Rectal smooth muscle tissue (tissue), 1 donor: Measurements from ENCODE around the gene WNT7A.

Experiments
- H3K27ac ChIP-seq: one replicate; pipeline ENCODE4 v1.7.0; 2013; ENCODE audit warnings: low read depth, low read length, inconsistent platforms
- H3K27me3 ChIP-seq: one replicate; pipeline ENCODE4 v1.7.0; 2013; ENCODE audit warnings: low read length; ENCODE audit not compliant: control insufficient read depth, insufficient read depth
- H3K36me3 ChIP-seq: one replicate; pipeline ENCODE4 v1.7.0; 2013; ENCODE audit warnings: low read length; ENCODE audit not compliant: control insufficient read depth, insufficient read depth
- H3K4me1 ChIP-seq: one replicate; pipeline ENCODE4 v1.7.0; 2013; ENCODE audit warnings: low read length; ENCODE audit not compliant: control insufficient read depth, insufficient read depth
- H3K4me3 ChIP-seq: one replicate; pipeline ENCODE4 v1.7.0; 2013; ENCODE audit warnings: low read length
- H3K9ac ChIP-seq: one replicate; pipeline ENCODE4 v1.7.0; 2013; ENCODE audit warnings: low read length

Gene WNT7A

DNA sequence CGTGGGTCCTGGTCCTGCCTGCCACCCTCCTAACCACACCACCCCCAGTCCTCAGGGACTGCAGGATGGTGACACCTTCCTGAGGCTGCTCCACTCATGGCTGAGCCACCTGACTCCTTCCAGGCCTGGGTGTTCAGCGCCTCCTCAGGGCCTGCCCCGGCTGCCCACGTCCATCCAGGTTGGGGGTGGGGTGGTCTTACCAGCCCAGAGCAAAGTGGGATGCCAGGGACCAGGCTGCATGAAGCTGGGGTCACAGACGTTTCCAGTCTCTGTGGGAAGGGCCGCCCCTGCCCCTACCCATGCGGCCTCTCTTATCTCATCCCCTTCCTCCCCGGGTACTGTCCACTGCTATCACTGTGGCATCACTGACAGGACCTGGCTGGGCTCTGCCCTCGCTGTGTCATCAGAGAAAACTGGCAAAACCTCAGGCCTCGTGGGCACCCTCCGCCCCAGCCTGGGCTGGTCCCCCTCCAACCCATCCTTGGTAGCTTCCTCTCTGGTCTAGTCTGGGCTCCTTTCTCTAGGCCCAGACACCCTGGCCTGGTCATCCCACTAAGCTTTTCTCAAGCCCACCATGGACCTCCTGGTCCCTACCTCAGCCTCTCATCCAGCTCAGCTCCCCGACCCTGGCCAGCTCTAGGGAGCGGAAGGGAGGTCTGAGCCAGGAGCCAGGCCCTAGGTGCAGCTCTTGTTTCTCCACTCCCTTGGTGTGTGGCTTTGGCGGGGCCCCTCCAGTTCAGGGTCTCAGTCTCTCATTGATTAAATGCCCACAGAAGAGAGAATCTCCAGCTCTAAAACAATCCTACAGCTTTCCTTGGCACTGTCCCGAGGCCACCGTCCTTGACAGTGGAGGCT, 32.9 kb downstream of the WNT7A start:
- Histone ChIP-seq H3K9ac (no peak overlapping the region), H3K4me3 (no peak overlapping the region), H3K27me3 (no peaks in the 10 kb centered on the region), H3K36me3 (no peaks in the 10 kb centered on the region), H3K27ac (no peak overlapping the region), H3K4me1 (no peaks in the 10 kb centered on the region)

DNA sequence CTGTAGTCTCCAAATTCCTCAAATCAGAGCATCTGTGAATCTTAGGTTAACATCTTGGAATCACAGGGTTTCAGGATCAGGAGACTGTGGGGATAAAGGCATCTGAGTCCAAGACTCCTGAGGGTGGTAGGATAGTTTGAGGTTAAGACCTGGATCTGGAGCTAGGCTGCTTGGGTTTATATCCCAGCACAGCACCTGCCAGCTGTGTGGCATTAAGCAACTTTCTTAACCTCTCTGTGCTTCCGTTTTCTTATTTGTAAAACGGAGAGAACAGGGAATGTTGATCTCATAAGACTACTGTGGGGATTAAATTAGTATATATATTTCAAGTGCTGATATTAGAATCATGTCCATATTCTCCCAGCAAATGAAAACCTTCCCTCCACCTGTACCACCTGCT, 33.6 kb downstream of the WNT7A start:
- H3K4me1 ChIP-seq, result no peaks in the 10 kb centered on the region
- no peaks in the 10 kb centered on the region for H3K36me3 ChIP-seq
- no peak overlapping the region for H3K27ac ChIP-seq
- no peak overlapping the region for H3K9ac ChIP-seq
- no peaks in the 10 kb centered on the region for H3K27me3 ChIP-seq
- H3K4me3 ChIP-seq, result no peak overlapping the region

DNA sequence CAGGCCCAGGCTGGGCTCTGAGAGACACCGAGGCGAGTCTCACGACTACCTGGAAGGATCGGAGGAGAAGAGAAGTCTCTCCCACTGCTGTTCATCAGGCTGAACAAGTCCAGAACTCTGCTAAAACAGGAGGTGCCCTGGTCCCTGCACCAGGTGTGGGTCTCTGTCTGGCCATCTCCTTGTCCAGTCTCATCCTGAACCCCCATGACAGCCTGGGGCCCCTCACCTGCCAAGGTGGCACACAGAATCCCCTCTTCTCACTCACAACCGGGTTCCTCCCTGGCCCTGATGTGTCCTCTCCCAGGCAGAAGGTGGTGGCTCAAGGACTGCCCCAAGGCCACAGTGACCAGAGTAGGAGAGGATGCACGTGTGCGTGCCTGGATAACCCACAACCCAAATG, 34.1 kb downstream of the WNT7A start:
- Histone ChIP-seq H3K27ac (no peak overlapping the region), H3K4me3 (no peak overlapping the region), H3K9ac (no peak overlapping the region), H3K36me3 (no peaks in the 10 kb centered on the region), H3K27me3 (no peaks in the 10 kb centered on the region), H3K4me1 (no peaks in the 10 kb centered on the region)

DNA sequence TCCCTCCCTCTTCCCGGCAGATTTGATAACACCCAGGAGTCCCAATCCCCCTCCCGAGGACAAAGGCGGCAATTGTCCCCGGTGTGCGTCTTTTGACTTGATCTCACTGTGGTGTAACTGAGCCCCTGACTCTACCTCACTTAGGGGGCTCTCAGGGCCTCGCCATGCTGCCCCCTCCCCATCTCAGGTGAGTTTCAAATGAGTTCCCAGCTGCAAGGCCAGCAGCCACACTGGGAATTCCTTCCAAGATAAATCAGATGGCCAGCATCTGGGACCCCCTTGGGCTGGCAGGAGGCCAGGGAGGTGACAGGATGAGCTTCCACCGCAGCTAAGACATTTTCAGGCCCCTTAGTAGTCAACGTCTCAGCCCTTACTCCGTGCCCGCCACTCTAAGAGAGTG, 35.0 kb downstream of the WNT7A start:
- Histone ChIP-seq H3K27me3 (no peaks in the 10 kb centered on the region), H3K9ac (no peak overlapping the region), H3K4me1 (no peaks in the 10 kb centered on the region), H3K4me3 (no peak overlapping the region), H3K27ac (no peak overlapping the region), H3K36me3 (no peaks in the 10 kb centered on the region)

DNA sequence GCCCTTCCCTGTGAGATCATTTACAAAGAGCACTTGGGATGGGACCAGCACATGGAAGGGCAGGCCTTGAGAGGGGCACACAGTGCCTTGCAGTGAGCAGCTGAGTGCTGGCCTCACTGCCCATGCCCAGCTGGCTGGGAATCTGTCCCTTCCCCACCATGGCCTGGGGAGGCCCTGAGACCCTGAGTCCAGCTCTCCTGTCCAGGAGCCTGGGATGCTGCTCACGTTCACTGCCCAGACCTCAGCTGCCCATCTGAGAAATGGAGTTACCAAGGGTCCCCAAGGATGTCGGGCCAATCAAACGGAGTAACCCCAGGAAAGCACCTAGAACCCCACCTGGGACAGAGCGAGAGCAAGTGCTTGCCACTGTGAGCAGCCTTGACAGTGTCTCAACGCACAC, 35.6 kb downstream of the WNT7A start:
- H3K27me3 ChIP-seq, result no peaks in the 10 kb centered on the region

DNA sequence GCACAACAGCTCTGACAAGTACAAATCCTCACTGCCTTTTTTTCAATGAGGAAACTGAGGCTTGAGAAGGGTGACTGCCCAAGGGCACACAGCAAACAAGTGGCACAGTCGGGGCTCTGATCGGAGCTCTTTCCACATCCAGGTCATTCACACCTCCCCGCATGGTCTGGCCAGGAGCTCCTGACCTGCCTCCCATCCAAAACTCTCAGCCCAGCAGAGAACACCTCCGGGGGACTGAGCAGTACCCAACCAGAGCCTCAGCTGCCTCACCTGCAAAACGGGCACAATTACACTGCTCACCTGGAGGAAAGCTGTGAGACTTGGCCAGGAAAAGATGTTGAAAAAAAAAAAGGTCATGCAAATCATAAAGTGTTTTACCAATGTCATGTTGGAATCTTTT, 36.5 kb downstream of the WNT7A start:
- Histone ChIP-seq H3K9ac (no peak overlapping the region), H3K27ac (no peak overlapping the region), H3K4me3 (no peak overlapping the region), H3K27me3 (no peaks in the 10 kb centered on the region), H3K36me3 (no peaks in the 10 kb centered on the region), H3K4me1 (no peaks in the 10 kb centered on the region)

More for the DNA sequence above, 35.6 kb downstream of the WNT7A start:
- H3K36me3 ChIP-seq, result no peaks in the 10 kb centered on the region
- no peaks in the 10 kb centered on the region for H3K4me1 ChIP-seq
- H3K9ac ChIP-seq, result no peak overlapping the region
- H3K27ac ChIP-seq, result no peak overlapping the region
- no peak overlapping the region for H3K4me3 ChIP-seq

DNA sequence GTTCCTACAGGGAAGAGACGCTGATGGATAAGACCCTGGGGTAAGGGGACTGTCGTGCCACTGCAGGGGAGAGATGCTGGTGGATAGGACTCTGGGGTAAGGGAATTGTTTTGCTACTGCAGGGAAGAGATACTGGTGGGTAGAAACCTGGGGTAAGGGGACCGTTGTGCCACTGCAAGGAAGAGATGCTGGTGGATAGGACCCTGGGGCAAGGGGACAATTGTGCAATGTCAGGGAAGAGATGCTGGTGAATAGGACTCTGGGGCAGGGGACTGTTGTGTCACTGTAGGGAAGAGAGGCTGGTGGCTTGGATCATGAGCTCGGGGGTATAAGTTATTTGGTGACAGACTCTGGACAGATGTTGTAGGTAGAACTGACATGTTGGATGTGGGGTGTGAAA, 37.6 kb downstream of the WNT7A start:
- H3K4me1 ChIP-seq, result no peaks in the 10 kb centered on the region
- no peaks in the 10 kb centered on the region for H3K27me3 ChIP-seq
- H3K36me3 ChIP-seq, result no peaks in the 10 kb centered on the region
- H3K4me3 ChIP-seq, result no peak overlapping the region
- no peak overlapping the region for H3K27ac ChIP-seq
- H3K9ac ChIP-seq, result no peak overlapping the region

DNA sequence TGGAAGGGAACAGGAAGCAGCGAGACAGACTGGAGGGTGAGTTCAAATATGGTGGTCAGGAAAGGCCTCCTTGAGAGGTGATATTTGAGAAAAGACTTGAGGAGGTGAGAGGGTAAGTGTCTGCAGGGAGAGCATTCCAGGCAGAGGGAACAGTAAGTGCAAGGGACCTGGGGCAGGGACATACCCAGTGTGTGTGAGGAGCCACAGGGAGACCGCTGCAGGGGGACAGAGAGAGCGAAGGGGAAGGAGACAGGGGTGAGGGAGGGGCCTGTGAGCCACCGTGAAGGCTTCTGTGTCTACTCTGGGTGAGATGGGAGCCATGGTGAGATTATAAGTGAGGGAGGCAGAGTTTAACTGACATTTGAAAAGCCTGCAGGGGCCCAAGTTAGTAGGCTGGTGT, 38.0 kb downstream of the WNT7A start:
- Histone ChIP-seq H3K9ac (no peak overlapping the region), H3K4me1 (no peaks in the 10 kb centered on the region), H3K4me3 (no peak overlapping the region), H3K27me3 (no peaks in the 10 kb centered on the region), H3K27ac (no peak overlapping the region), H3K36me3 (no peaks in the 10 kb centered on the region)

DNA sequence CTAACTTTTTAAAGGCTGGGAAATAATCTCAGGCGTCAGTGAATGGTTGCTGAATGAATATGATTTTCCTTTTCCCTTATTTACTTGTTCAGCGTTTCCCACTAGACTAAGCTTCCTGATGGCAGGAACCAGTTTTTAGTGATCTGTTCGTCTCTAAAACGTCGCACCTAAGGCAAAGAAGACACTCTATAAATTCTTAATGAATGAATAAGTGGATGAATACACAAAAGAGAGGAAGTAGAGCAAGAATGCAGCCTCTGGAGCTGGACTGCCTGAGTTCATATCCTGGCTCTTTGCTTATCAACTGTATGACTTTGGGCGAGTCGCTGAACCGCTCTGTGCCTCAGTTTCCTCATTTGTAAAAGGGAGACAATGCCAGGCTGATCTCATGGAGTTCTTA, 38.7 kb downstream of the WNT7A start:
- Histone ChIP-seq H3K36me3 (no peaks in the 10 kb centered on the region), H3K27me3 (no peaks in the 10 kb centered on the region), H3K27ac (no peak overlapping the region), H3K9ac (no peak overlapping the region), H3K4me3 (no peak overlapping the region), H3K4me1 (no peaks in the 10 kb centered on the region)

DNA sequence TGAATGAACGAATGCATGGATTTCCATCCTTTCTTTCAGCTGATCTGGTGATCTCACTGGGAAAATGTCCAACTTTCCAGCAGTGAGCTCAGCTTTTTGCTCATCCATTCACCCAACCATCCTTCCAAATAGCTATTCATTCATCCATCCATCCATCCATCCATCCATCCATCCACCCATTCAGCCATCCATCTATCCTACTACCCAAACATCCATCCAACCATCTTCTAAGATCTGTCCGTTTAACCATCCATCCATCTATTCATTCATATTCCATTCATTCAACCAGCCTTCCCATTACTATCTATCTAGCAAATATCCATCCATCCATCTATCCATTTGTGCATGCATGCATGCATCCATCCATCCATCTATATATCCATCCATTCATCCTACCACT, 39.4 kb downstream of the WNT7A start:
- no peaks in the 10 kb centered on the region for H3K27me3 ChIP-seq
- H3K9ac ChIP-seq, result no peak overlapping the region
- no peaks in the 10 kb centered on the region for H3K36me3 ChIP-seq
- H3K4me3 ChIP-seq, result no peak overlapping the region
- no peaks in the 10 kb centered on the region for H3K4me1 ChIP-seq
- H3K27ac ChIP-seq, result no peak overlapping the region

DNA sequence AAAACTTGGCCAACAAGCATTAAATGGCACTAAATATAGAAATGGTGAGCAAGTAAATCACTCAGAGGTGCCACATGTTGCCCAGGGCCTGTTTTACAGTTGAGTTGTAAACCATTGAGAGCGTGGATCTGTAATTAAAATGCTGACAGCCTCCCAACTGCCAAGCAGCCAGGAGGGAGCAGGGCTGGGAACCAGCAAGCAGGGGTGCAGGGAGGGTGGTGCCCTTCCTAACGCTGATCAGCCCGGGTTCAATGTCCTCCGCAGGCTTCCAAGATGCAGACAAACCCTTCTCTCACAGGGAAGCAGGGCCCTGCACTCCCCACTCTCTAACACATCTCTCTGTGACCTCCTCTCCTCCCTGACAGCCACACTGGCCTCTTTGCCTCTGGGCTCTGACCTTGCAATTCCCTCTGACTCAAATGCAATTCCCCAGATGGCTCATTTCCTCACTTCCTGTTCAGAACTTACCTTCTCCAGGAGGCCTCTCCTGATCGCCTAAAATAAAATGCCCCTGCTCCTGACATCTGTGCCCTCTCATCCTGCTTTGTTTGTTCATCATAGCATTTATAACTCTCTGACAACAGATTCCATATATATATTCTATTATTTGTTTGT, 40.0 kb downstream of the WNT7A start:
- no peaks in the 10 kb centered on the region for H3K36me3 ChIP-seq
- no peak overlapping the region for H3K4me3 ChIP-seq
- no peaks in the 10 kb centered on the region for H3K4me1 ChIP-seq
- no peak overlapping the region for H3K9ac ChIP-seq
- no peak overlapping the region for H3K27ac ChIP-seq
- no peaks in the 10 kb centered on the region for H3K27me3 ChIP-seq

DNA sequence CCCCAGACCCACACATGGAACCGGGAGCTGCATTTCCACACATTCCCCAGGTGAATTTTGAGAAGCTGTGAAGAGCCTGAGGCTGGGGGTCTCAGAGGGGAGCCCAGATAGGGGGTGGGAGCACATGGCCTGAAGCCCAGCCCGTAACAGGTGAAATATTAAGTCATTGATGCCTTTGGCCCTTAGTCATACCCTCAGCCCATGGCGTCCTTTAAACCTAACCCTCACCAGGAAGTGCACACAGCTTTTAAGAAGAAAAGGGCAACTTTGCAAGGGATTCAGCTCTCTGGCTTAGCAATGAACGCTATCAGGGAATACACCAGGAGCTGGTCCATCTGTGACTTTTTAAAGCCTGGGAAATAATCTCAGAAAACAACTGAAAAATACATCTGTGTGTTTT, 40.6 kb downstream of the WNT7A start:
- H3K36me3 ChIP-seq, result no peaks in the 10 kb centered on the region
- H3K4me1 ChIP-seq, result no peaks in the 10 kb centered on the region
- H3K9ac ChIP-seq, result no peak overlapping the region
- no peak overlapping the region for H3K4me3 ChIP-seq
- no peaks in the 10 kb centered on the region for H3K27me3 ChIP-seq
- H3K27ac ChIP-seq, result no peak overlapping the region

DNA sequence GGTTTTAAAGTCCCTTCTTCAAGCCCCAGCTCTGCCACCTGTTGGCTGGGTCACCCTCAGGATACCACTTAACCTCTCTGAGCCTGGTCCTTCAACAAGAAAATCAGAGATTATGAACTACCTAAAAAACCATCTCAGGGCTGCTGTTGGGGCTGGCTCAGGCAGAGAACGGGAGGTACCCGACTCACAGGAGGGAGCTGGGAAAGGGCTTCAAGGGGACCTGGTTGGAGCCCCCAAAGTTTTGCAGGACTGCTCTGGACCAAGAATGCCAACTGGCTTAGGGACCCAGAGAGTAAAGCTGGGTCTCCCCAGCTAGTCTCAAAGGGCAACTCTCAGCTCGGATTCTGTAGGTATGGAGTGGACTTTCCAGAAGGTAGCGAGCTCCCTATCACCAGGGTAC, 41.5 kb downstream of the WNT7A start:
- no peaks in the 10 kb centered on the region for H3K36me3 ChIP-seq
- H3K4me3 ChIP-seq, result no peak overlapping the region
- no peaks in the 10 kb centered on the region for H3K27me3 ChIP-seq
- H3K9ac ChIP-seq, result no peak overlapping the region
- H3K27ac ChIP-seq, result no peak overlapping the region
- no peaks in the 10 kb centered on the region for H3K4me1 ChIP-seq
